ENCODE measurements around the gene PPP1CA. TPM values are rescaled to one million over a fixed set of nuclear protein-coding genes. Genes with fewer than 3 reads are reported as not detected.
A peak's percentile ranks its signal among the peaks of the same experiment; 100 is the strongest.

PPP1CA gene
- total and polyA plus RNA-seq, 2 donors (not counting 1 experiment from before 2014, with no cell fraction given) = 218 to 251 TPM

DNA sequence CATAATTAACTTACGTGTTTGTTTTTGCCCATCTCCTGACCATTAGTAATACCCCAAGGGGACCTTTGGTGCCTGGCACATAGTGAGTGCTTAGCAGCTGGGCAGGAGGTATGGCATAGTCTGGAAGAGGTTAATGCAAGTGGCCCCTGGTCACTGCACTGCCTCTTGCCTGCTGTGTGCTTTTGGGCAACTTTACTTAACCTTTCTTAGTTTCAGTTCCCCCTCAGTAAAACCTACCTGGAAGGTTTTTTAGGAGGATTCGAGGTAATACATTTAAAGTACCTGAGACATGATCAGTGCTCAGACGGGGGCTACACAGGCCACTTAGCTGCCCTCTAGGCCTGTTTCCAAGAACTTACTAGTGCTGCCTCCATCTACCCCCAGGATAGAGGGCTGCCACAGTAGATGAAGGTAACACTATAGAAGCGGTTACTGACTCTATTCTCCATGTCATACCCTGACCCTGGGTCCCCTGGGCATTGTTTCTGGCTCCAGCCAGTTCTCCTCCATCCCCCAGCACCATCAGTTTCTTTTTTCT is 51.7 kb downstream of the PPP1CA start:
- Mint-ChIP-seq H3K9me3 (ENCODE audit: insufficient read depth) (no peaks in the 10 kb centered on the region), H3K4me1 (peaks cover 79% of the 10 kb centered on the region), H3K27me3 (no peaks in the 10 kb centered on the region), H3K4me3 (peak overlapping the region; percentile 65), H3K27ac (peak overlapping the region; percentile 84)
- Histone ChIP-seq H3K36me3 (replicated peaks in 1 of 2; ENCODE audit: control extremely low read depth in 1 of 2, control insufficient read depth in 1 of 2, extremely low read depth in 1 of 2, insufficient read depth in 2 of 2, low read length in 1 of 2) (peaks cover 0 to 9% of the 10 kb centered on the region in 2 experiments), H2AFZ (ENCODE audit: insufficient read depth, low read depth, low read length, poor library complexity, severe bottlenecking) (no peak overlapping the region), H3K27me3 (replicated peaks in 1 of 4; ENCODE audit: control extremely low read depth in 1 of 4, control insufficient read depth in 3 of 4, insufficient read depth in 4 of 4, low read length in 3 of 4) (no peaks in the 10 kb centered on the region), H3K4me2 (replicated peaks; ENCODE audit: low read depth, low read length, poor library complexity, severe bottlenecking) (peak overlapping the region; percentile 57), H3K9ac (ENCODE audit: low read length) (no peak overlapping the region), H3K4me3 (ENCODE audit: control extremely low read depth in 1 of 5, extremely low read depth in 1 of 5, insufficient read depth in 1 of 5, low read depth in 2 of 5, low read length in 4 of 5) (no peak overlapping the region), H3K4me1 (ENCODE audit: control insufficient read depth in 2 of 2, insufficient read depth in 2 of 2, low read length in 2 of 2) (peaks cover 70 to 88% of the 10 kb centered on the region in 2 donors), H3K9me3 (ENCODE audit: control extremely low read depth in 1 of 3, control insufficient read depth in 2 of 3, insufficient read depth in 1 of 3, low read length in 2 of 3) (no peaks in the 10 kb centered on the region), H4K20me1 (ENCODE audit: control insufficient read depth, insufficient read depth, low read length, poor library complexity, severe bottlenecking) (peaks cover 20% of the 10 kb centered on the region), H3K27ac (ENCODE audit: low read length in 2 of 2) (peak overlapping the region in 1 of 2 donors; percentile 65), H3K79me2 (ENCODE audit: control insufficient read depth, insufficient read depth, low read length) (peaks cover 60% of the 10 kb centered on the region)
- intact Hi-C loops (cut with micrococcal nuclease) = loop anchor here (10.0 kb wide), 2 partner anchors 235 to 455 kb away; partner anchors contain the start of gene KDM2A
- TF ChIP-seq, protein P1, sequence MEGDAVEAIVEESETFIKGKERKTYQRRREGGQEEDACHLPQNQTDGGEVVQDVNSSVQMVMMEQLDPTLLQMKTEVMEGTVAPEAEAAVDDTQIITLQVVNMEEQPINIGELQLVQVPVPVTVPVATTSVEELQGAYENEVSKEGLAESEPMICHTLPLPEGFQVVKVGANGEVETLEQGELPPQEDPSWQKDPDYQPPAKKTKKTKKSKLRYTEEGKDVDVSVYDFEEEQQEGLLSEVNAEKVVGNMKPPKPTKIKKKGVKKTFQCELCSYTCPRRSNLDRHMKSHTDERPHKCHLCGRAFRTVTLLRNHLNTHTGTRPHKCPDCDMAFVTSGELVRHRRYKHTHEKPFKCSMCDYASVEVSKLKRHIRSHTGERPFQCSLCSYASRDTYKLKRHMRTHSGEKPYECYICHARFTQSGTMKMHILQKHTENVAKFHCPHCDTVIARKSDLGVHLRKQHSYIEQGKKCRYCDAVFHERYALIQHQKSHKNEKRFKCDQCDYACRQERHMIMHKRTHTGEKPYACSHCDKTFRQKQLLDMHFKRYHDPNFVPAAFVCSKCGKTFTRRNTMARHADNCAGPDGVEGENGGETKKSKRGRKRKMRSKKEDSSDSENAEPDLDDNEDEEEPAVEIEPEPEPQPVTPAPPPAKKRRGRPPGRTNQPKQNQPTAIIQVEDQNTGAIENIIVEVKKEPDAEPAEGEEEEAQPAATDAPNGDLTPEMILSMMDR (IDR thresholded peaks at IDR 0.05) = no peak
- no peak for TF ChIP-seq EZH2 (IDR thresholded peaks at IDR 0.05; ENCODE audit: borderline replicate concordance, insufficient read depth, low read depth, low read length, poor library complexity, severe bottlenecking)
- ATAC-seq (ENCODE audit: low read depth) = no peak
- ChIA-PET POLR2A (interaction anchor here (1.0 to 4.1 kb wide), 4 partner anchors 13 to 83 kb away, joined by 3 to 26 read pairs (median 6); partner anchors contain the start of genes ANKRD13D, CLCF1 and GRK2), CTCF (interaction anchor here (0.6 to 39.5 kb wide), 13 partner anchors 22 to 309 kb away, joined by 3 to 2379 read pairs (median 3); partner anchors contain the start of genes ANKRD13D, CLCF1, POLD4 and RAD9A)
- no CpG with 5 or more reads among the region's 4 CpGs for WGBS (ENCODE audit: insufficient coverage)
- peak; percentile 59 for DNase-seq

DNA sequence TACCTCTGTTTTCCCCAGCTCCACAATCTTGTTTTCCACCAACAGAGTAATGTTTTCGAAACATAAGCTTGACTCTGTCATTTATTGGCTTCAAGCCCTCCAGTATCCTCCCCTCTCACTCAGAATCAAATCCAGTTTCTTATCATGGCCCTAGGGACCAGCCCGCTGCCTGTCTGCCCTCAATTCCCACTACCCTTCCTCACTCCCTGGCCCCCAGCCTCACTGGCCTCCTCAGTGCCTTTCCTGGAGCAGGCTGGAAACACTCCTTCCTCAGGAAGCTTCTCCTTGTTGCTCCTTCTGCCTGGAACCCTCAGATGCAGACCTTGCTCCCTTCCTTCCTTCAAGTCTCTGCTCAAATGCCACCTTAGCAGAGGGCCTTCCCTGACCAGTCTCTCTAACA is 52.2 kb downstream of the PPP1CA start:
- CTCF ChIA-PET = interaction anchor here (1.0 to 39.5 kb wide), 6 partner anchors 22 to 109 kb away, joined by 3 to 2379 read pairs (median 4); partner anchors contain the start of genes ANKRD13D, CLCF1, POLD4 and RAD9A
- intact Hi-C loops (cut with micrococcal nuclease) = loop anchor here (10.0 kb wide), 1 partner anchor 235 kb away; the partner anchor contains the start of gene KDM2A
- H3K27me3 ChIP-seq (replicated peaks in 1 of 4; ENCODE audit: control extremely low read depth in 1 of 4, control insufficient read depth in 3 of 4, insufficient read depth in 4 of 4, low read length in 3 of 4) = no peaks in the 10 kb centered on the region
- Mint-ChIP-seq H3K4me1 (peaks cover 79% of the 10 kb centered on the region), H3K9me3 (ENCODE audit: insufficient read depth) (no peaks in the 10 kb centered on the region), H3K27ac (peak overlapping the region; percentile 84), H3K4me3 (peak overlapping the region; percentile 65), H3K27me3 (no peaks in the 10 kb centered on the region)
- H3K4me2 ChIP-seq (replicated peaks; ENCODE audit: low read depth, low read length, poor library complexity, severe bottlenecking) = peak overlapping the region; percentile 57
- H2AFZ ChIP-seq (ENCODE audit: insufficient read depth, low read depth, low read length, poor library complexity, severe bottlenecking) = no peak overlapping the region
- 94% methylated on average over 2 of the region's 2 CpGs for WGBS (ENCODE audit: insufficient coverage)
- H3K27ac ChIP-seq (ENCODE audit: low read length in 2 of 2) = peak overlapping the region; percentile 36 to 65
- ATAC-seq (ENCODE audit: low read depth) (no peak), DNase-seq (no peak)
- POLR2A ChIA-PET = interaction anchor here (0.7 to 1.2 kb wide), 4 partner anchors 22 to 32 kb away, joined by 3 to 7 read pairs (median 4); partner anchors contain the start of gene CLCF1
- TF ChIP-seq EZH2 (IDR thresholded peaks at IDR 0.05; ENCODE audit: borderline replicate concordance, insufficient read depth, low read depth, low read length, poor library complexity, severe bottlenecking) = no peak
- TF ChIP-seq, protein P1 (IDR thresholded peaks at IDR 0.05) = no peak
- H3K4me3 ChIP-seq (ENCODE audit: control extremely low read depth in 1 of 5, extremely low read depth in 1 of 5, insufficient read depth in 1 of 5, low read depth in 2 of 5, low read length in 4 of 5) = no peak overlapping the region
- peaks cover 60% of the 10 kb centered on the region for H3K79me2 ChIP-seq (ENCODE audit: control insufficient read depth, insufficient read depth, low read length)
- H4K20me1 ChIP-seq (ENCODE audit: control insufficient read depth, insufficient read depth, low read length, poor library complexity, severe bottlenecking) = peaks cover 20% of the 10 kb centered on the region
- H3K36me3 ChIP-seq (replicated peaks in 1 of 2; ENCODE audit: control extremely low read depth in 1 of 2, control insufficient read depth in 1 of 2, extremely low read depth in 1 of 2, insufficient read depth in 2 of 2, low read length in 1 of 2) = peaks cover 0 to 9% of the 10 kb centered on the region in 2 experiments
- H3K9ac ChIP-seq (ENCODE audit: low read length) = no peak overlapping the region
- H3K4me1 ChIP-seq (ENCODE audit: control insufficient read depth in 2 of 2, insufficient read depth in 2 of 2, low read length in 2 of 2) = peaks cover 70 to 88% of the 10 kb centered on the region in 2 donors
- no peaks in the 10 kb centered on the region for H3K9me3 ChIP-seq (ENCODE audit: control extremely low read depth in 1 of 3, control insufficient read depth in 2 of 3, insufficient read depth in 1 of 3, low read length in 2 of 3)

Data from B cell (primary cell).